Measurements from ENCODE around the gene SAP30BP. TPM values are rescaled to one million over a fixed set of nuclear protein-coding genes. Genes with fewer than 3 reads are reported as not detected.

SAP30BP gene
- total and polyA plus RNA-seq, 8 donors = 24.6 to 154 (median 72.9) TPM

- no peak overlapping the region for H3K27ac ChIP-seq
- DNase-seq = no peak
- intact Hi-C loops (cut with DNase I; ENCODE audit: low total_unique reads) = loop anchor here (5.0 kb wide), 1 partner anchor 88 kb away; the partner anchor contains the start of genes RECQL5 and SAP30BP
Observed at GRCh38 chr17:75755205-75755901, 88.2 kb downstream of the SAP30BP start.

GRCh38 chr17:75755990-75756389 is 88.9 kb downstream of the SAP30BP start:
- intact Hi-C loops (cut with DNase I; ENCODE audit: low total_unique reads) = loop anchor here (5.0 kb wide), 1 partner anchor 89 kb away; the partner anchor contains the start of genes RECQL5 and SAP30BP
- Histone ChIP-seq H3K4me1 (peaks cover 8 to 28% (median 18%) of the 10 kb centered on the region in 4 donors), H3K9me3 (no peaks in the 10 kb centered on the region), H3K4me3 (no peak overlapping the region), H3K27ac (no peak overlapping the region), H3K27me3 (no peaks in the 10 kb centered on the region), H3K36me3 (peaks cover 33 to 92% (median 80%) of the 10 kb centered on the region in 4 donors)
- no peak for TF ChIP-seq EP300 (IDR thresholded peaks at IDR 0.05)
- WGBS, 5 donors = 94 to 100% (median 100%) methylated on average over 2 of the region's 2 CpGs
- DNase-seq = no peak

More at GRCh38 chr17:75755205-75755901, 88.2 kb downstream of the SAP30BP start:
- Histone ChIP-seq H3K36me3 (peaks cover 35 to 99% (median 86%) of the 10 kb centered on the region in 4 donors), H3K27me3 (no peaks in the 10 kb centered on the region), H3K4me3 (no peak overlapping the region), H3K9me3 (no peaks in the 10 kb centered on the region), H3K4me1 (peaks cover 8 to 28% (median 18%) of the 10 kb centered on the region in 4 donors)
- 72 to 85% (median 83%) methylated on average over 15 to 20 of the region's 20 CpGs for WGBS, 5 donors
- TF ChIP-seq POLR2AphosphoS5 (IDR thresholded peaks at IDR 0.05) (no peak), EP300 (IDR thresholded peaks at IDR 0.05) (no peak), CTCF (IDR thresholded peaks at IDR 0.05) (no peak), POLR2A (IDR thresholded peaks at IDR 0.05) (no peak)

GRCh38 chr17:75756451-75757085 is 89.4 kb downstream of the SAP30BP start:
- H3K36me3 ChIP-seq = peaks cover 33 to 87% (median 74%) of the 10 kb centered on the region in 4 donors
- no peak overlapping the region for H3K27ac ChIP-seq
- DNase-seq = no peak
- no peaks in the 10 kb centered on the region for H3K9me3 ChIP-seq
- H3K27me3 ChIP-seq = no peaks in the 10 kb centered on the region
- no peak overlapping the region for H3K4me3 ChIP-seq
- intact Hi-C loops (cut with DNase I; ENCODE audit: low total_unique reads) = loop anchor here (5.0 kb wide), 1 partner anchor 89 kb away; the partner anchor contains the start of genes RECQL5 and SAP30BP
- peaks cover 8 to 28% (median 18%) of the 10 kb centered on the region in 4 donors for H3K4me1 ChIP-seq
- WGBS, 5 donors = 83 to 92% (median 91%) methylated on average over 17 to 29 of the region's 29 CpGs
- TF ChIP-seq CTCF (IDR thresholded peaks at IDR 0.05) = no peak
- TF ChIP-seq EP300 (IDR thresholded peaks at IDR 0.05) = no peak
- TF ChIP-seq POLR2A (IDR thresholded peaks at IDR 0.05) = no peak
- no peak for TF ChIP-seq POLR2AphosphoS5 (IDR thresholded peaks at IDR 0.05)

- DNase-seq = no peak
- WGBS, 5 donors = 88 to 95% (median 90%) methylated on average over 19 to 21 of the region's 21 CpGs
- Histone ChIP-seq H3K27me3 (no peaks in the 10 kb centered on the region), H3K4me3 (no peak overlapping the region), H3K36me3 (peaks cover 33 to 80% (median 72%) of the 10 kb centered on the region in 4 donors), H3K4me1 (peaks cover 8 to 28% (median 18%) of the 10 kb centered on the region in 4 donors), H3K27ac (no peak overlapping the region), H3K9me3 (no peaks in the 10 kb centered on the region)
- intact Hi-C loops (cut with DNase I; ENCODE audit: low total_unique reads) = loop anchor here (5.0 kb wide), 1 partner anchor 90 kb away; the partner anchor contains the start of genes RECQL5 and SAP30BP
- TF ChIP-seq EP300 (IDR thresholded peaks at IDR 0.05) (no peak), POLR2A (IDR thresholded peaks at IDR 0.05) (no peak), CTCF (IDR thresholded peaks at IDR 0.05) (no peak), POLR2AphosphoS5 (IDR thresholded peaks at IDR 0.05) (no peak)
Observed at GRCh38 chr17:75757086-75757681, 90.0 kb downstream of the SAP30BP start.

Other genes starting within 250 kb of the SAP30BP start
- gene TMEM94, start 210.7 kb upstream of the SAP30BP start, total RNA-seq = 100 to 1,000 TPM in 3 of 5 donors, 10 to 100 TPM in 2; 31.9 to 466 (median 128) TPM
- gene TMEM94, start 210.7 kb upstream of the SAP30BP start, polyA plus RNA-seq = 10 to 100 TPM; 16.6 to 28.5 (median 20.5) TPM
- gene CASKIN2, start 151.8 kb upstream of the SAP30BP start, total RNA-seq = 10 to 100 TPM in 4 of 5 donors, 1 to 10 TPM in 1; 9.0 to 27.4 (median 15.6) TPM
- 1 to 10 TPM; 5.4 to 9.3 (median 8.8) TPM for gene CASKIN2, start 151.8 kb upstream of the SAP30BP start, polyA plus RNA-seq
- 100 to 1,000 TPM in 2 of 5 donors, 10 to 100 TPM in 3; 13.2 to 219 (median 48.1) TPM for gene TSEN54, start 150.8 kb upstream of the SAP30BP start, total RNA-seq
- gene TSEN54, start 150.8 kb upstream of the SAP30BP start, polyA plus RNA-seq = 10 to 100 TPM; 20.8 to 49.7 (median 36.2) TPM
- gene LLGL2, start 141.6 kb upstream of the SAP30BP start, total RNA-seq = 100 to 1,000 TPM in 4 of 5 donors, 10 to 100 TPM in 1; 72.3 to 565 (median 165) TPM
- gene LLGL2, start 141.6 kb upstream of the SAP30BP start, polyA plus RNA-seq = 100 to 1,000 TPM; 144 to 199 (median 184) TPM
- 100 to 1,000 TPM; 138 to 515 (median 186) TPM for gene MYO15B, start 79.5 kb upstream of the SAP30BP start, total RNA-seq
- gene MYO15B, start 79.5 kb upstream of the SAP30BP start, polyA plus RNA-seq = 10 to 100 TPM; 67.7 to 82.3 (median 68.5) TPM
- 10 to 100 TPM in 1 of 5 donors, 1 to 10 TPM in 1, under 1 TPM in 1, not detected in 2; 0.58 to 12.7 (median 3.6) TPM for gene SMIM5, start 33.9 kb upstream of the SAP30BP start, total RNA-seq
- gene SMIM5, start 33.9 kb upstream of the SAP30BP start, polyA plus RNA-seq = 10 to 100 TPM in 1 of 3 donors, 1 to 10 TPM in 2; 5.9 to 29.5 (median 10.0) TPM
- 100 to 1,000 TPM in 2 of 5 donors, 10 to 100 TPM in 3; 21.4 to 229 (median 46.7) TPM for gene RECQL5, start 184 bp upstream of the SAP30BP start, total RNA-seq
- gene RECQL5, start 184 bp upstream of the SAP30BP start, polyA plus RNA-seq = 10 to 100 TPM; 29.6 to 61.4 (median 50.8) TPM
- 100 to 1,000 TPM in 4 of 5 donors, 10 to 100 TPM in 1; 66.8 to 137 (median 132) TPM for gene ITGB4, start 54.1 kb downstream of the SAP30BP start, total RNA-seq
- 10 to 100 TPM; 33.6 to 66.1 (median 60.3) TPM for gene ITGB4, start 54.1 kb downstream of the SAP30BP start, polyA plus RNA-seq
- 10 to 100 TPM in 4 of 5 donors, 1 to 10 TPM in 1; 7.6 to 57.1 (median 27.5) TPM for gene GALK1, start 97.9 kb downstream of the SAP30BP start, total RNA-seq
- gene GALK1, start 97.9 kb downstream of the SAP30BP start, polyA plus RNA-seq = 10 to 100 TPM; 32.7 to 41.0 (median 40.6) TPM
- 100 to 1,000 TPM in 1 of 5 donors, 10 to 100 TPM in 3, 1 to 10 TPM in 1; 3.5 to 102 (median 33.0) TPM for gene UNK, start 117.5 kb downstream of the SAP30BP start, total RNA-seq
- gene UNK, start 117.5 kb downstream of the SAP30BP start, polyA plus RNA-seq = 10 to 100 TPM; 13.5 to 17.3 (median 15.1) TPM
- gene UNC13D, start 177.1 kb downstream of the SAP30BP start, total RNA-seq = 10 to 100 TPM in 4 of 5 donors, 1 to 10 TPM in 1; 9.0 to 45.5 (median 25.5) TPM
- gene UNC13D, start 177.1 kb downstream of the SAP30BP start, polyA plus RNA-seq = 10 to 100 TPM in 2 of 3 donors, 1 to 10 TPM in 1; 6.4 to 18.5 (median 17.9) TPM
- gene WBP2, start 188.0 kb downstream of the SAP30BP start, total RNA-seq = 100 to 1,000 TPM in 1 of 5 donors, 10 to 100 TPM in 4; 28.6 to 122 (median 46.1) TPM
- 100 to 1,000 TPM in 1 of 3 donors, 10 to 100 TPM in 2; 87.3 to 104 (median 98.6) TPM for gene WBP2, start 188.0 kb downstream of the SAP30BP start, polyA plus RNA-seq
- gene TRIM47, start 211.2 kb downstream of the SAP30BP start, total RNA-seq = 10 to 100 TPM in 4 of 5 donors, 1 to 10 TPM in 1; 3.5 to 40.4 (median 11.9) TPM
- 10 to 100 TPM; 24.2 to 34.7 (median 28.4) TPM for gene TRIM47, start 211.2 kb downstream of the SAP30BP start, polyA plus RNA-seq
- gene TRIM65, start 229.6 kb downstream of the SAP30BP start, total RNA-seq = 10 to 100 TPM in 3 of 5 donors, 1 to 10 TPM in 1, not detected in 1; 9.2 to 26.6 (median 16.9) TPM
- gene TRIM65, start 229.6 kb downstream of the SAP30BP start, polyA plus RNA-seq = 10 to 100 TPM in 1 of 3 donors, 1 to 10 TPM in 2; 8.1 to 10.6 (median 9.5) TPM
- 100 to 1,000 TPM in 1 of 5 donors, 10 to 100 TPM in 3, 1 to 10 TPM in 1; 9.3 to 244 (median 29.9) TPM for gene MRPL38, start 237.5 kb downstream of the SAP30BP start, total RNA-seq
- 10 to 100 TPM; 54.2 to 89.2 (median 73.9) TPM for gene MRPL38, start 237.5 kb downstream of the SAP30BP start, polyA plus RNA-seq